Cardiac septum (tissue), 1 donor: Measurements from ENCODE around the gene XXYLT1. TPM values are rescaled to one million over a fixed set of nuclear protein-coding genes. Genes with fewer than 3 reads are reported as not detected.

ENCODE experiments used
- DNase-seq: peaks from one replicate; pipeline ENCODE4 v3.0.0-alpha.2; 2020; ENCODE audit warnings: low spot score
- intact Hi-C: fragments of 100-400 bp; cut with DNase I; formaldehyde crosslinking; loops from one replicate; pipeline ENCODE4 v1.14.0; 2022
- microRNA-seq: library from miRNA; unstranded; fragments of <30 nt; microRNA quantifications from one replicate; pipeline ENCODE4 v1.2.0, GENCODE V29; 2020
- total RNA-seq: library from RNA; stranded (reverse); fragmentation: NEBNext Ultra II Directional; extraction: Animal tissue kit (Norgen Biotek cat#: 25700); gene quantifications from one replicate; pipeline ENCODE4 v1.2.1, GENCODE V29; 2021
- donor health status: DM: no; HTN: no; CAD: no.

The XXYLT1 gene
- total RNA-seq, 1 donor from 2014 or later = 5.9 TPM

GRCh38 chr3:195021692-195022091 lies 249.3 kb downstream of the XXYLT1 start:
- peak; percentile 7 for DNase-seq
- intact Hi-C loops = no loop called here

GRCh38 chr3:195020921-195021320 lies 250.0 kb downstream of the XXYLT1 start:
- intact Hi-C loops = no loop called here
- DNase-seq = peak; percentile 62

- DNase-seq = no peak
- intact Hi-C loops = no loop called here
Observed at GRCh38 chr3:195020185-195020584, 250.8 kb downstream of the XXYLT1 start.

GRCh38 chr3:195019335-195019734 lies 251.6 kb downstream of the XXYLT1 start:
- DNase-seq = peak; percentile 14
- intact Hi-C loops = no loop called here

Small RNA genes lying within 50 kb of the gene (microRNA-seq; reads per million reads assigned to microRNA genes)
- gene MIR3137 = not detected

Other genes with a start within 250 kb of the XXYLT1 start
- gene ACAP2, start 171.9 kb upstream of the XXYLT1 start, total RNA-seq = 20.0 TPM